ENCODE results near the gene VWCE.
"Not testable (repeated sequence)": the region's sequence is repeated elsewhere in the genome, so short reads cannot be mapped to it uniquely, and the experiment has no call there.

GRCh38 chr11:61213711-61214324 is 81.3 kb downstream of the VWCE start:
- TF ChIP-seq CTCF, POLR2A (IDR thresholded peaks at IDR 0.05): not testable (repeated sequence)

Data from heart left ventricle (tissue), 13 donors.